SK-N-MC (cell line): ENCODE results near the gene ALPP.

Experiments used
- EZH2 ChIP-seq: fragments of 200-600 bp; sonication (generic); IDR thresholded peaks from one replicate; pipeline ENCODE4 v1.6.1; 2017; ENCODE audit warnings: antibody characterized with exemption
- FOXP2 ChIP-seq: optimal IDR thresholded peaks from 2 replicates; pipeline ENCODE3; 2011; ENCODE audit warnings: mild to moderate bottlenecking, moderate library complexity; ENCODE audit not compliant: insufficient read depth; ENCODE audit errors: extremely low read length, control extremely low read depth
- POLR2AphosphoS5 ChIP-seq: IDR thresholded peaks from 2 replicates; pipeline ENCODE4 v1.6.1; 2012; ENCODE audit warnings: mild to moderate bottlenecking, low read depth, low read length, borderline replicate concordance

DNA sequence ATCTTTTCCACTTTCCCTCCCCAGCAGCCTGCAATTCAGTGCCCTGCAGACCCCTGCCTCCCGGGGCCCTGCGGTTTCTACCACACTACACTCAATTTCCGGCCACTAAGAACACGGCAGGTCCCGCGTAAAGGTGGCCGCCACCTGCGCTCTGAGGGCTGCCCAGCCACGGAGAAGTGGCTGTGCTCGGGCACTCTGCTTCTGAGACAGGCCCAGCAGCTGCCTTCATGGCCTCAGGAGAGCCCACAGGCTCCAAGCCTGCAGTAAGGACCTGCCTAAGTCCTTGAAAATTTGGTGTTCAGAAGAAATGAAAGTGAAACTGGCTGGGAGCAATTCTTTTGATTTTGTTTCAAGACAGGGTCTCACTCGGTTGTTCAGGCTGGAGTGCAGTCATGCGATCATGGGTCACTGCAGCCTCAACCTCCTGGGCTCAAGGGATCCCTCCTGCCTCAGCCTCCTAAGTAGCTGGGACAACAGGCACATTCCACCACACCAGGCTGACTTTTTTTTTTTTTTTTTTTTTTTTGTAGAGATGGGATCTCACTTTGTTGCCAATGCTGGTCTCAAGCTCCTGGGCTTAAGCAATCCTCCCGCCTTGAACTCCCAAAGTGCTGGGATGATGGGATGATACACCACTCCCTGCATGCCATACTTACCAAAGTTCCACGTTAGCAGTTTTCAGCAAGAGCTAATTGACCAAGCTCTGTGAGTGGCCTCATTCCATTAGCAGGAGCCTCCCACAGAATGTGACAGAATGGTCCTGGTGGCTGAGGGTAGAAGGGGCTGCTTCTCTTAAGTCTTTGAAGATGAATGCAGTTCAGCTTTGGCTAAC, 14.6 kb upstream of the ALPP start:
- TF ChIP-seq EZH2 (no peak), POLR2AphosphoS5 (no peak), FOXP2 (no peak)
